Ascending aorta (tissue), 2 donors: ENCODE data around the gene SLC1A7. TPM values are rescaled to one million over a fixed set of nuclear protein-coding genes. Genes with fewer than 3 reads are reported as not detected.

Experiments used
- DNase-seq, 2 donors: peaks; one replicate each; pipeline ENCODE4 v3.0.0-alpha.2; 2019; ENCODE audit warnings: low spot score in 2 of 2
- H3K27ac ChIP-seq, 2 donors: fragments of 200-600 bp; sonication (generic); one replicate each; pipeline ENCODE4 v1.5.1; 2016 to 2017; ENCODE audit warnings: mild to moderate bottlenecking in 1 of 2
- H3K27me3 ChIP-seq: fragments of 200-600 bp; sonication (generic); one replicate; pipeline ENCODE4 v1.5.1; 2017
- H3K36me3 ChIP-seq, 2 donors: fragments of 200-600 bp; sonication (generic); one replicate each; pipeline ENCODE4 v1.5.1; 2016
- H3K4me1 ChIP-seq, 2 donors: fragments of 200-600 bp; sonication (generic); one replicate each; pipeline ENCODE4 v1.5.1; 2016 to 2017; ENCODE audit warnings: mild to moderate bottlenecking in 1 of 2
- H3K4me3 ChIP-seq, 2 donors: fragments of 200-600 bp; sonication (generic); one replicate each; pipeline ENCODE4 v1.5.1; 2016 to 2017; ENCODE audit warnings: mild to moderate bottlenecking in 1 of 2
- H3K9me3 ChIP-seq, 2 donors: fragments of 200-600 bp; sonication (generic); one replicate each; pipeline ENCODE4 v1.5.1; 2016
- intact Hi-C: fragments of 100-400 bp; cut with DNase I; formaldehyde crosslinking; loops from one replicate; pipeline ENCODE4 v1.15.1; 2023
- total RNA-seq: library from RNA; depleted of rRNA; stranded (reverse); fragments of >200 nt; gene quantifications from one replicate; pipeline ENCODE4 v1.1.0, GENCODE V29; 2016
- TF ChIP-seq, protein P1 (sequence below), 3 experiments: fragments of 200-600 bp in 2 of 3; fragments of 450-650 bp in 1 of 3; sonication (generic) in 2 of 3; IDR thresholded peaks; one replicate each; pipeline ENCODE4 v1.5.1; 2016 to 2019; ENCODE audit warnings: antibody characterized with exemption in 3 of 3, mild to moderate bottlenecking in 1 of 3, moderate library complexity in 1 of 3

Gene SLC1A7
- total RNA-seq, 1 donor from 2014 or later, result not detected

DNA sequence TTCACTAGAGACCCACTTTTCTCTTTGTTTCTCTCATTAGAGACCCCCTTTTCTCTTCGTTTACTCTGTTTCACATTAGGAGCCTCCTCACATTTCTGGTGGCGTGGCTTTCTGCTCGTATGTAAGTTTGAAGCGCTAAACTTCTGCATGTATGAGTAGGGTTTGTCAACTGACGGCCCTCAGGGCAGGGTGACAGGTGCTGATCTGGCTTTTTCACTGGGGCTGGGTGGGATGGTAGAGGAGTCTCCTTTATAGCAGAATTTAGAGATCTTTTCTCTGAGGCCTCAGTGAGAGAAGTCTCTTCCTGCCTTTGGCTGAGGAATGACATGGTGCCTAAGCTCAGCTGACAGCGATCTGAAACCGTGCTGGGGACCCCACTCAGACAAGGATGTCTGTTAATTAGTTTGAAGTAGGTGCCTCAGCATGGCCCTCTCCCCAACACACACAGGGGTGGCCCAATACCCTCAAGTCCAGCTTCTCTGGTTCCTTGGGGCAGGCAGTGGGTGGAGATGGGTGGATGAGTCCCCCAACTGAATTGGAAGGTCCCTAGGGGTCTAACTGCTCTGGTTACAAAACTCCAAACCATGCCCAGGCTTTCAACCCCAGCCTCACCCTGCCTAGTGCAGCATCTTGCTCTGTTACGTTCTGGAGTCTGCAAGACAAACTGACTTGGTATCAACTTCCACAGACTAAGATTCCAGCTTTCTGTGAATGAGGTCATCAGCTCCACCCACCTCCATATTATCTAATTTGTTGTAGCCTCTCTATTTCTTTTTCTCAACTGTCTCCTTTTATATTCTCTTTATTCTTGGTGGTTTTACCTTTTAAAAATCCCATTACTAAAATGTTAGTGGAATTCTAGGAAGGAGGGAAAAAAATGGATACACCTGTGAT, 3.2 kb downstream of the SLC1A7 start:
- no peaks in the 10 kb centered on the region for H3K27me3 ChIP-seq
- H3K27ac ChIP-seq, result peak overlapping the region in 1 of 2 donors; percentile 3
- H3K4me3 ChIP-seq, result no peak overlapping the region
- H3K9me3 ChIP-seq, result peaks cover 0 to 5% of the 10 kb centered on the region in 2 donors
- H3K4me1 ChIP-seq, result peaks cover 0 to 3% of the 10 kb centered on the region in 2 donors
- TF ChIP-seq, protein P1, sequence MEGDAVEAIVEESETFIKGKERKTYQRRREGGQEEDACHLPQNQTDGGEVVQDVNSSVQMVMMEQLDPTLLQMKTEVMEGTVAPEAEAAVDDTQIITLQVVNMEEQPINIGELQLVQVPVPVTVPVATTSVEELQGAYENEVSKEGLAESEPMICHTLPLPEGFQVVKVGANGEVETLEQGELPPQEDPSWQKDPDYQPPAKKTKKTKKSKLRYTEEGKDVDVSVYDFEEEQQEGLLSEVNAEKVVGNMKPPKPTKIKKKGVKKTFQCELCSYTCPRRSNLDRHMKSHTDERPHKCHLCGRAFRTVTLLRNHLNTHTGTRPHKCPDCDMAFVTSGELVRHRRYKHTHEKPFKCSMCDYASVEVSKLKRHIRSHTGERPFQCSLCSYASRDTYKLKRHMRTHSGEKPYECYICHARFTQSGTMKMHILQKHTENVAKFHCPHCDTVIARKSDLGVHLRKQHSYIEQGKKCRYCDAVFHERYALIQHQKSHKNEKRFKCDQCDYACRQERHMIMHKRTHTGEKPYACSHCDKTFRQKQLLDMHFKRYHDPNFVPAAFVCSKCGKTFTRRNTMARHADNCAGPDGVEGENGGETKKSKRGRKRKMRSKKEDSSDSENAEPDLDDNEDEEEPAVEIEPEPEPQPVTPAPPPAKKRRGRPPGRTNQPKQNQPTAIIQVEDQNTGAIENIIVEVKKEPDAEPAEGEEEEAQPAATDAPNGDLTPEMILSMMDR (IDR thresholded peaks at IDR 0.05), result no peak
- no peaks in the 10 kb centered on the region for H3K36me3 ChIP-seq
- no peak for DNase-seq
- intact Hi-C loops, result no loop called here

DNA sequence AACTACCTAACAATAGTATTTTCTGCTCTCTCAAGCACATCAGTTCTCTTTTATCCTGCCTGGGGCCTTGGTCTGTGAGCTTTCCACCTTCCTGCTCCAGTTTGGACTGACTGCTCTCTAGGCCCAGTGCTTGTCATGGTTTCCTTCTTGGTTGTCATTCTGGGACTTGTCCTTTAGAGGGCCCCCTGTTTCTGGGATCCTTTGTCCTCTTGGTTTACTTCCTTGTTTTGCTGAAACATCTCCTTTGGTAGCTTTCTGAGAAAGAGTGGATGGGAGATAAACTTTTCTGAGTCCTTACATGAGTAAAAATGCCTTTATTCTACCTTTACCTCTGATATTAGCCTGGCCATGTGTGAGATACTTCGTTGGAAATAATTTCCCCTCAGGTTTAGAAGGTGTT, 4.7 kb downstream of the SLC1A7 start:
- Histone ChIP-seq H3K4me3 (no peak overlapping the region), H3K27me3 (no peaks in the 10 kb centered on the region), H3K36me3 (no peaks in the 10 kb centered on the region), H3K27ac (no peak overlapping the region), H3K9me3 (peaks cover 0 to 5% of the 10 kb centered on the region in 2 donors), H3K4me1 (peaks cover 0 to 3% of the 10 kb centered on the region in 2 donors)
- DNase-seq, result no peak
- TF ChIP-seq, protein P1 (IDR thresholded peaks at IDR 0.05), result no peak
- intact Hi-C loops, result no loop called here

DNA sequence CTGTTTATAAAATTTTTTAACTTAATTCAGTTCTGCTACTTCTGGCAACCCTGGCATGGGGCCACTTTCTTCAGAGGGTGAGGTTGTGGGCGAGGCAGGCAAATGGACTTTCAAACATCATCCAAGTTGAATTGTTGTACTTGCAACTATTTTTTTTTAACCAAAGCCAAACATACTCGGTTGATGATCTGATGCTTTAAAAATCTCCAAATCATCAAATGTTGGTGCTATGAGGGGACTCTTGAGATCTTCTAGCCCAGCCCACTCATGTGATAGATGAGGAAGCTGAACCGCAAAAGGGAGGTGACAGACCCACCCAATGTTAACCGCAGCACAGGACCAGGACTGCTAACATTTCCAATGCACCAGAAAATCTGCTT, 6.7 kb downstream of the SLC1A7 start:
- TF ChIP-seq, protein P1 (IDR thresholded peaks at IDR 0.05), result no peak
- Histone ChIP-seq H3K27ac (peak overlapping the region in 1 of 2 donors; percentile 15), H3K36me3 (no peaks in the 10 kb centered on the region), H3K4me3 (no peak overlapping the region), H3K9me3 (peaks cover 0 to 5% of the 10 kb centered on the region in 2 donors), H3K4me1 (peaks cover 0 to 3% of the 10 kb centered on the region in 2 donors), H3K27me3 (no peaks in the 10 kb centered on the region)
- intact Hi-C loops, result no loop called here
- no peak for DNase-seq

DNA sequence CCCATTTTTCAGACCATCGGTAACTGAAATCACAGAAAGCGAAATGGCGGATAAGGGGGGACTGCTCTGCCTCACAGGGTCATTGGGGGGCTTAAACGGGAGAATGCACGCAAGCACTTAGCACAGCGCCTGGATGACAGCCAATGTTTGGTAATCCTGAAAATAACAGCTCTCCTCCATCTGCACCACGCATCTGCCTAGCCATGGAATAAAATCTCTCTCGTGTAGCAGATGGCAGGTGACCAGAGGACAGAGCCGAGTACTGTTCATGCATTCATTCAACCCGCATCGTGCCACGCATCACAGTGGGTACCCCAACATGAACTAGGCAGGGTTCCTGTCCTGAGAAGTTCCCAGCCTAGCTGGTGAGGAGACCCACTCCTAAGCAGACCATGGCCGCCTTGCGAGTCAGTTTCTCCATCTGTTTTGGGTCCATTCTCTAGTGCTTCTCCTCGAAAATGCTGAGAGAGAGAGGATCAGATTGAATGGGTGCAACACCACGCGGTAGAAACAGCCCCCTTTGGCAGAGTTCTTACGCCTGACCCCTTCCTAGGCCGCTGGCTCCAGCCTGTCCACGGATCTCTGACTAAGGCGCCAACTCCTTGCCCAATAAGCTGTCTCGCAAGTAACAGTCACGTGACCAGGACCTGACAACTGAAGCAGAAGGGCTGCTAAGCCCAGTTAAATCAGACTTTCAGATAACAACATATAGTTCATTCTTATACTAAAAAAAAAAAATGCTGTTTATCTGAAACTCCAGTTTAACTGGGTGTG, 7.3 kb downstream of the SLC1A7 start:
- intact Hi-C loops, result no loop called here
- no peak overlapping the region for H3K4me3 ChIP-seq
- no peak for DNase-seq
- peaks cover 0 to 5% of the 10 kb centered on the region in 2 donors for H3K9me3 ChIP-seq
- no peaks in the 10 kb centered on the region for H3K27me3 ChIP-seq
- H3K4me1 ChIP-seq, result peaks cover 0 to 3% of the 10 kb centered on the region in 2 donors
- H3K36me3 ChIP-seq, result no peaks in the 10 kb centered on the region
- TF ChIP-seq, protein P1 (IDR thresholded peaks at IDR 0.05), result no peak
- peak overlapping the region in 1 of 2 donors; percentile 15 for H3K27ac ChIP-seq

DNA sequence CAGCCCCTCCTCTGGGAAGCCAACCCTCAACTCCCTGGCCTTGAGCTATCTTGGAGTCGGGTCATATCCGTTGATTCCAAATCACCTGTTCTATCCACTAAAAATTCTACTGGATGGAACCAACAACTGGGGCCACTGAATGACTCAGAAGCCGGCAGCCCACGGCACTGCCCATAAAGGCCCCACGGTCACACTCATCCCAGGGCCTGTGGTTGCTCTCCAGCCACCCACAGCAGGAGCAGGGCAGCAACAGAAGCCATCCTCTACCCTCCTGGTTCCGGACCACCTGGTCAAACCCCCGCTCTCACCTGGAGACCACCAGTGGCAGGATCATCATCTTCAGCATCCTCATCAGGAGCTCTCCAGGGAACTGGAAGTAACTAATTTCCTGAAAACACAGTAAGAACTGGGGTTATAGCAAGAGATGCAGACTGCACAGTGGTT, 8.4 kb downstream of the SLC1A7 start:
- TF ChIP-seq, protein P1 (IDR thresholded peaks at IDR 0.05), result no peak

More for the DNA sequence above, 8.4 kb downstream of the SLC1A7 start:
- DNase-seq, result peak in 1 of 2 donors; percentile 40
- H3K4me3 ChIP-seq, result no peak overlapping the region
- no peak overlapping the region for H3K27ac ChIP-seq
- H3K9me3 ChIP-seq, result peaks cover 0 to 5% of the 10 kb centered on the region in 2 donors
- intact Hi-C loops, result no loop called here
- H3K27me3 ChIP-seq, result no peaks in the 10 kb centered on the region
- H3K36me3 ChIP-seq, result no peaks in the 10 kb centered on the region
- peaks cover 0 to 3% of the 10 kb centered on the region in 2 donors for H3K4me1 ChIP-seq
